Endodermal cell (in vitro differentiated cells): ENCODE measurements around the gene CFAP74. TPM values are rescaled to one million over a fixed set of nuclear protein-coding genes. Genes with fewer than 3 reads are reported as not detected.

Experiments
- DNase-seq: peaks from one replicate; pipeline ENCODE4 v3.0.0-alpha.2; 2017
- H3K27ac ChIP-seq: 2 replicates; pipeline ENCODE4 v1.5.1; 2013; ENCODE audit warnings: mild to moderate bottlenecking, low read depth, low read length, moderate library complexity
- H3K27me3 ChIP-seq: 2 replicates; pipeline ENCODE4 v1.6.1; 2013; ENCODE audit warnings: mild to moderate bottlenecking, low read length, moderate library complexity; ENCODE audit not compliant: insufficient read depth, control insufficient read depth, poor library complexity, severe bottlenecking
- H3K36me3 ChIP-seq: 2 replicates; pipeline ENCODE4 v1.7.0; 2013; ENCODE audit warnings: mild to moderate bottlenecking, low read length, moderate library complexity; ENCODE audit not compliant: control insufficient read depth, insufficient read depth
- H3K4me1 ChIP-seq: one replicate; pipeline ENCODE4 v1.7.0; 2013; ENCODE audit warnings: low read length; ENCODE audit not compliant: control insufficient read depth, insufficient read depth
- H3K4me3 ChIP-seq: 2 replicates; pipeline ENCODE4 v1.5.1; 2013; ENCODE audit warnings: mild to moderate bottlenecking, low read length, moderate library complexity
- H3K9ac ChIP-seq: 2 replicates; pipeline ENCODE4 v1.6.1; 2013; ENCODE audit warnings: mild to moderate bottlenecking, low read length, moderate library complexity; ENCODE audit not compliant: poor library complexity, severe bottlenecking; ENCODE audit errors: extremely low read depth
- H3K9me3 ChIP-seq: 2 replicates; pipeline ENCODE4 v1.6.1; 2013; ENCODE audit warnings: mild to moderate bottlenecking, low read length, moderate library complexity; ENCODE audit not compliant: control insufficient read depth
- H3K27ac Mint-ChIP-seq: 2 replicates; pipeline ENCODE4 v1.8.0; 2020; ENCODE audit warnings: mixed read lengths
- H3K27me3 Mint-ChIP-seq: 2 replicates; pipeline ENCODE4 v1.8.0; 2021; ENCODE audit warnings: mild to moderate bottlenecking, mixed read lengths; ENCODE audit not compliant: insufficient read depth
- H3K36me3 Mint-ChIP-seq: 2 replicates; pipeline ENCODE4 v1.8.0; 2020; ENCODE audit warnings: low read depth, mixed read lengths
- H3K4me1 Mint-ChIP-seq: 2 replicates; pipeline ENCODE4 v1.8.0; 2020; ENCODE audit warnings: mixed read lengths
- H3K4me3 Mint-ChIP-seq: 2 replicates; pipeline ENCODE4 v1.8.0; 2020; ENCODE audit warnings: mild to moderate bottlenecking, moderate library complexity, mixed read lengths
- H3K9me3 Mint-ChIP-seq: 2 replicates; pipeline ENCODE4 v1.8.0; 2020; ENCODE audit warnings: mild to moderate bottlenecking, mixed read lengths
- CTCF ChIP-seq: fragments of 200-600 bp; sonication (generic); conservative IDR thresholded peaks from 2 replicates; pipeline ENCODE4 v1.5.0; 2021; ENCODE audit warnings: antibody characterized with exemption, mild to moderate bottlenecking
- WGBS, 2 experiments: methylation state at CpG; one replicate each; pipeline versions ENCODE4 v1.1.5 to v1.1.7; 2013; ENCODE audit warnings: missing lambda C conversion rate in 2 of 2, mixed read lengths in 1 of 2; ENCODE audit not compliant: insufficient coverage in 1 of 2, insufficient read length in 1 of 2; 5-methylcytosine and 5-hydroxymethylcytosine counted together
- total RNA-seq, 2 donors: library from RNA; stranded (reverse); fragmentation: NEBNext Ultra II Directional in 1 of 2; extraction: Animal tissue kit (Norgen Biotek cat#: 25700) in 1 of 2; gene quantifications; 2 replicates in 1 of 2; 3 replicates in 1 of 2; pipeline ENCODE4 v1.2.1, GENCODE V29; 2021

CFAP74 gene
- total RNA-seq, 2 donors from 2014 or later = 0.58 to 0.75 TPM

- no peak for DNase-seq
- no peaks in the 10 kb centered on the region for H3K4me1 ChIP-seq
- 83 to 84% methylated on average over 7 to 17 of the region's 17 CpGs for WGBS, 2 experiments
- H3K9ac ChIP-seq = no peak overlapping the region
- no peaks in the 10 kb centered on the region for H3K36me3 Mint-ChIP-seq
- TF ChIP-seq CTCF = no peak
- H3K9me3 ChIP-seq = no peaks in the 10 kb centered on the region
- no peak overlapping the region for H3K4me3 ChIP-seq
- H3K27me3 ChIP-seq = no peaks in the 10 kb centered on the region
- H3K27ac Mint-ChIP-seq = no peak overlapping the region
- no peaks in the 10 kb centered on the region for H3K9me3 Mint-ChIP-seq
- peaks cover 11% of the 10 kb centered on the region for H3K4me1 Mint-ChIP-seq
- H3K4me3 Mint-ChIP-seq = no peak overlapping the region
- H3K36me3 ChIP-seq = no peaks in the 10 kb centered on the region
- H3K27ac ChIP-seq = no peak overlapping the region
- H3K27me3 Mint-ChIP-seq = no peaks in the 10 kb centered on the region
These were observed 42.9 kb downstream of the CFAP74 start for GRCh38 chr1:1960480-1961196.

- WGBS, 2 experiments = 20 to 26% methylated on average over 14 to 23 of the region's 23 CpGs
- H3K9me3 Mint-ChIP-seq = peaks cover under 1% of the 10 kb centered on the region
- TF ChIP-seq CTCF = peak; percentile 97
- peak; percentile 98 for DNase-seq
- Histone ChIP-seq H3K4me1 (no peaks in the 10 kb centered on the region), H3K9me3 (no peaks in the 10 kb centered on the region), H3K36me3 (no peaks in the 10 kb centered on the region), H3K4me3 (no peak overlapping the region), H3K27me3 (no peaks in the 10 kb centered on the region), H3K27ac (no peak overlapping the region), H3K9ac (no peak overlapping the region)
- H3K27ac Mint-ChIP-seq = peak overlapping the region; percentile 64
- peaks cover 11% of the 10 kb centered on the region for H3K4me1 Mint-ChIP-seq
- peak overlapping the region; percentile 7 for H3K4me3 Mint-ChIP-seq
- H3K27me3 Mint-ChIP-seq = no peaks in the 10 kb centered on the region
- no peaks in the 10 kb centered on the region for H3K36me3 Mint-ChIP-seq
These were observed 43.6 kb downstream of the CFAP74 start for GRCh38 chr1:1959840-1960479.

- Mint-ChIP-seq H3K4me3 (peak overlapping the region; percentile 7), H3K9me3 (peaks cover 2% of the 10 kb centered on the region), H3K4me1 (peaks cover 11% of the 10 kb centered on the region), H3K36me3 (no peaks in the 10 kb centered on the region), H3K27me3 (no peaks in the 10 kb centered on the region), H3K27ac (peak overlapping the region; percentile 14)
- 87 to 91% methylated on average over 4 to 12 of the region's 12 CpGs for WGBS, 2 experiments
- no peak for TF ChIP-seq CTCF
- Histone ChIP-seq H3K9ac (no peak overlapping the region), H3K27ac (no peak overlapping the region), H3K9me3 (no peaks in the 10 kb centered on the region), H3K27me3 (no peaks in the 10 kb centered on the region), H3K36me3 (no peaks in the 10 kb centered on the region), H3K4me3 (no peak overlapping the region), H3K4me1 (no peaks in the 10 kb centered on the region)
- no peak for DNase-seq
These were observed 44.1 kb downstream of the CFAP74 start for GRCh38 chr1:1959459-1959839.
